Ovary (tissue), 3 donors: Measurements from ENCODE around the gene LRRN3.

Experiments used
- CTCF ChIP-seq, 3 donors: fragments of 450-650 bp in 2 of 3; fragments of 200-600 bp in 1 of 3; IDR thresholded peaks; one replicate each; pipeline versions ENCODE4 v1.5.1 to v1.8.0; 2016 to 2022; ENCODE audit warnings: antibody characterized with exemption in 3 of 3, mild to moderate bottlenecking in 1 of 3
- EP300 ChIP-seq: sonication (generic); formaldehyde crosslinking; IDR thresholded peaks from one replicate; pipeline ENCODE4 v1.6.1; 2017; ENCODE audit warnings: antibody characterized with exemption
- POLR2A ChIP-seq: fragments of 450-650 bp; IDR thresholded peaks from one replicate; pipeline ENCODE4 v1.6.1; 2017; ENCODE audit warnings: antibody characterized with exemption, mild to moderate bottlenecking, moderate library complexity
- donor health status: DM: no; HTN: no; CAD: no.

- TF ChIP-seq CTCF (IDR thresholded peaks at IDR 0.05) (no peak), EP300 (no peak), POLR2A (no peak)
Measured at GRCh38 chr7:111074071-111074747, 16.7 kb upstream of the LRRN3 start.
